ENCODE results near the gene CTIF.

Gene CTIF

GRCh38 chr18:48879008-48879431, 340.2 kb downstream of the CTIF start:
- no peak for TF ChIP-seq CTCF (IDR thresholded peaks at IDR 0.05; ENCODE audit: insufficient read depth, low read length, missing control alignments)
- no peak overlapping the region for H3K4me3 ChIP-seq (ENCODE audit: low read depth, low read length)
- ChIA-PET CTCF (interaction anchor here (0.6 kb wide), 1 partner anchor 320 kb away, joined by 3 read pairs; no protein-coding TSS in a partner anchor), POLR2A (no interaction called here)
- no peak for DNase-seq (ENCODE audit: low read depth, low spot score)

GRCh38 chr18:48880931-48881330, 342.1 kb downstream of the CTIF start:
- H3K4me3 ChIP-seq (ENCODE audit: low read depth, low read length) = no peak overlapping the region
- DNase-seq (ENCODE audit: low read depth, low spot score) = no peak
- no peak for TF ChIP-seq CTCF (IDR thresholded peaks at IDR 0.05; ENCODE audit: insufficient read depth, low read length, missing control alignments)
- POLR2A ChIA-PET = no interaction called here
- CTCF ChIA-PET = no interaction called here

DNA sequence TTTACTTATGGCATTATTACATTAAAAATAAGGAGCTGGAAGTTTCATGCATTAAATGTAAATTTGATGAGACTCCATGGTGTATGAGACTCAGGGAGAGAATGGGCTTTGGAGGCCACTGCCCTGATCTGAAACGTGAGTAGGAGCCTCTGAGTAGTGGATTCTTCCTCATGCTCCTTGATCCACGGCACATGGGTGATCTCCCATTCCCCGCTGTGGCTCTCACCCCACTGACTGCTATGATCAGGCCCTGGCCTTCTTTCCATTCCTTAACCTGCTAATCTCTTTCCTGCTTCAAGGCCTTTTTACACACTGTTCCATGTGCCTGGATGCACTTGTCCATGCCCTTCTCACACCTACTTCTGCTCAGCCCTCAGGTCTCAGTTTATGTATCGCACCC, 343.5 kb downstream of the CTIF start:
- DNase-seq (ENCODE audit: low read depth, low spot score) = no peak
- H3K4me3 ChIP-seq (ENCODE audit: low read depth, low read length) = no peak overlapping the region
- ChIA-PET CTCF (no interaction called here), POLR2A (no interaction called here)
- TF ChIP-seq CTCF (IDR thresholded peaks at IDR 0.05; ENCODE audit: insufficient read depth, low read length, missing control alignments) = no peak

- H3K4me3 ChIP-seq (ENCODE audit: low read depth, low read length) = no peak overlapping the region
- ChIA-PET CTCF (interaction anchor here (1.7 kb wide), 1 partner anchor 10 kb away, joined by 4 read pairs; no protein-coding TSS in a partner anchor), POLR2A (no interaction called here)
- no peak for TF ChIP-seq CTCF (IDR thresholded peaks at IDR 0.05; ENCODE audit: insufficient read depth, low read length, missing control alignments)
- no peak for DNase-seq (ENCODE audit: low read depth, low spot score)
These were observed 345.5 kb downstream of the CTIF start for GRCh38 chr18:48884306-48884705.

DNA sequence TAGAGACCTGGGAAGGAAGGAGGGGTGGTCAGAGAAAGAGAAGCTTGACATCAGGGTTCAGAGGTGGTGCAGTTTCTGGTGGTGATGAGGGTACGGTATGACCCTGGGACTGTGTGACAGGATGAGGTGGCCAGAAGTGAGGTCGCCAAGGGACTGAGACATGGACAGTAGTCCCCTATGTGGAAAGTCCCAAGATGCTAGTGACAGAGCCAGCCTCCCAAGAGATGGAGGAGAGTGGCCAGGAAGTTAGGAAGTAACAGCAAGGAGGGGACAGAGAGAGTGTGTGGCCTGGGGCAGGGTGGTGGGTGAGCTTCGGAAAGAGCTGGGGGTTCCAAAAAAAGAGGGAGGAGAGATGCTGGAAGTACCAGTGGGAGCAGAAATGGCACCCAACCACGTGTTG, 345.9 kb downstream of the CTIF start:
- no peak overlapping the region for H3K4me3 ChIP-seq (ENCODE audit: low read depth, low read length)
- no peak for DNase-seq (ENCODE audit: low read depth, low spot score)
- ChIA-PET CTCF (interaction anchor here (1.7 kb wide), 1 partner anchor 10 kb away, joined by 4 read pairs; no protein-coding TSS in a partner anchor), POLR2A (no interaction called here)
- TF ChIP-seq CTCF (IDR thresholded peaks at IDR 0.05; ENCODE audit: insufficient read depth, low read length, missing control alignments) = no peak

GRCh38 chr18:48885266-48885923, 346.6 kb downstream of the CTIF start:
- ChIA-PET POLR2A (no interaction called here), CTCF (interaction anchor here (1.2 to 1.7 kb wide), 2 partner anchors 9 to 16 kb away, joined by 3 to 4 read pairs; no protein-coding TSS in a partner anchor)
- H3K4me3 ChIP-seq (ENCODE audit: low read depth, low read length) = no peak overlapping the region
- no peak for DNase-seq (ENCODE audit: low read depth, low spot score)
- no peak for TF ChIP-seq CTCF (IDR thresholded peaks at IDR 0.05; ENCODE audit: insufficient read depth, low read length, missing control alignments)
